Measurements from ENCODE around the gene ARRDC2. TPM values are rescaled to one million over a fixed set of nuclear protein-coding genes. Genes with fewer than 3 reads are reported as not detected.

Gene ARRDC2
- total and polyA plus RNA-seq, 10 of the 15 experiments (the other 5 are each of a cell fraction or from before 2014, with no cell fraction given), result 0.48 to 10.1 (median 4.8) TPM

DNA sequence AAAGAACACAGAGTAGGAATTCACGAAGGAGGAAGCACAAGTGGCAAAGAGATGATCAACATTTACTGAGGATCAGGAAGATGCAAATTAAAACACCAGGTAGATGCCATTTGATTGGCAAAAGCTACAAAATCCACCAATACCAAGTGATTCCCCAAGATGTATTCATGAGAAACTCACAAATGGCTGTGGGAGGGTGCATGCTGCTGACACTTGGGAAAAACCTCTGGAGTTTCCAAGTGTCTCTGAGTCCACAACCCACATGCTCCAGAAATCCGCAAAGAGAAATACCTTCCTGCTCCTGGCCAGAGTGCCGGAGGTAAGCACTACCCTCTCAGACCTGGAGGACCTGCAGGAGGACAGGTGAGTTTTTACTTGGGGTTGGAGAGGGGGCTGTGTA is 35.7 kb downstream of the ARRDC2 start (continued):
- TF ChIP-seq, protein P1, sequence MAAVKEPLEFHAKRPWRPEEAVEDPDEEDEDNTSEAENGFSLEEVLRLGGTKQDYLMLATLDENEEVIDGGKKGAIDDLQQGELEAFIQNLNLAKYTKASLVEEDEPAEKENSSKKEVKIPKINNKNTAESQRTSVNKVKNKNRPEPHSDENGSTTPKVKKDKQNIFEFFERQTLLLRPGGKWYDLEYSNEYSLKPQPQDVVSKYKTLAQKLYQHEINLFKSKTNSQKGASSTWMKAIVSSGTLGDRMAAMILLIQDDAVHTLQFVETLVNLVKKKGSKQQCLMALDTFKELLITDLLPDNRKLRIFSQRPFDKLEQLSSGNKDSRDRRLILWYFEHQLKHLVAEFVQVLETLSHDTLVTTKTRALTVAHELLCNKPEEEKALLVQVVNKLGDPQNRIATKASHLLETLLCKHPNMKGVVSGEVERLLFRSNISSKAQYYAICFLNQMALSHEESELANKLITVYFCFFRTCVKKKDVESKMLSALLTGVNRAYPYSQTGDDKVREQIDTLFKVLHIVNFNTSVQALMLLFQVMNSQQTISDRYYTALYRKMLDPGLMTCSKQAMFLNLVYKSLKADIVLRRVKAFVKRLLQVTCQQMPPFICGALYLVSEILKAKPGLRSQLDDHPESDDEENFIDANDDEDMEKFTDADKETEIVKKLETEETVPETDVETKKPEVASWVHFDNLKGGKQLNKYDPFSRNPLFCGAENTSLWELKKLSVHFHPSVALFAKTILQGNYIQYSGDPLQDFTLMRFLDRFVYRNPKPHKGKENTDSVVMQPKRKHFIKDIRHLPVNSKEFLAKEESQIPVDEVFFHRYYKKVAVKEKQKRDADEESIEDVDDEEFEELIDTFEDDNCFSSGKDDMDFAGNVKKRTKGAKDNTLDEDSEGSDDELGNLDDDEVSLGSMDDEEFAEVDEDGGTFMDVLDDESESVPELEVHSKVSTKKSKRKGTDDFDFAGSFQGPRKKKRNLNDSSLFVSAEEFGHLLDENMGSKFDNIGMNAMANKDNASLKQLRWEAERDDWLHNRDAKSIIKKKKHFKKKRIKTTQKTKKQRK (IDR thresholded peaks at IDR 0.05; ENCODE audit: low read depth, low read length), result no peak
- TF ChIP-seq, protein P2, sequence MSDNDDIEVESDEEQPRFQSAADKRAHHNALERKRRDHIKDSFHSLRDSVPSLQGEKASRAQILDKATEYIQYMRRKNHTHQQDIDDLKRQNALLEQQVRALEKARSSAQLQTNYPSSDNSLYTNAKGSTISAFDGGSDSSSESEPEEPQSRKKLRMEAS (IDR thresholded peaks at IDR 0.05; ENCODE audit: low read depth, low read length), result no peak

DNA sequence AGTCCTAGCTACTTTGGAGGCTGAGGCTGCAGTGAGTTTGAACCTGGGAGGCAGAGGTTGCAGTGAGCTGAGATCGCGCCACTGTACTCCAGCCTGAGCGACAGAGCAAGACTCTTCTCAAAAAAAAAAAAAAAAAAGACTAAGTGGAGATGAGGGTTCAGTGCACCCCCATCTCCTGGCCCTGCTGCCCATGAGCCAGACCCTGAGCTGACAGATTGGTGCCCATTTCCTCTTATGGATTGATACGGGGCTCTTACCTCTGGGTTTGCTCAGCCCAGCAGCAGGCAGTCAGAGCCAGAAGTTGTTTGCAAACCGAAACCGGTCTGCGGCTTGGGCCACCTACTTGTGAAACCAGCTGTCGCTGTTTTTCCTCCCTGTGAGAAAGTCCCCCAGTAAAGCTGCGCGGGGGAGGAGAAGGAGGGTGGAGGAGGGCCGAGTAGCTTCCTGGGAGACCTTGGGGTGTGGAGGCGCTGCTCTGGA is 36.9 kb downstream of the ARRDC2 start:
- ATAC-seq, result peak; percentile 98
- Histone ChIP-seq H3K36me3 (ENCODE audit: control insufficient read depth in 2 of 2, insufficient read depth in 2 of 2, low read length in 1 of 2) (no peaks in the 10 kb centered on the region), H3K27me3 (replicated peaks in 1 of 2; ENCODE audit: control insufficient read depth in 2 of 2, insufficient read depth in 2 of 2, low read length in 1 of 2) (peaks cover 0 to 3% of the 10 kb centered on the region in 2 experiments; a peak in 2 of 4 replicates), H4K20me1 (ENCODE audit: control insufficient read depth, insufficient read depth) (no peaks in the 10 kb centered on the region), H3K79me2 (ENCODE audit: control insufficient read depth, insufficient read depth, low read length) (no peaks in the 10 kb centered on the region), H3K4me3 (peak overlapping the region; percentile 34; the same call in 1 of the 2 replicates), H2AFZ (ENCODE audit: control insufficient read depth, low read depth, low read length) (no peak overlapping the region), H3K9ac (ENCODE audit: control insufficient read depth, insufficient read depth, low read length) (no peak overlapping the region), H3K9me3 (replicated peaks; ENCODE audit: control insufficient read depth, insufficient read depth, low read length) (peaks cover 7% of the 10 kb centered on the region), H3K4me1 (ENCODE audit: control insufficient read depth, insufficient read depth, low read length) (peaks cover 15% of the 10 kb centered on the region), H3K27ac (ENCODE audit: control insufficient read depth, insufficient read depth) (no peak overlapping the region), H3K4me2 (ENCODE audit: control insufficient read depth, insufficient read depth) (peak overlapping the region; percentile 30)
- BruUV-seq (replicated peaks), result no TSS peak
- CTCF ChIA-PET, result interaction anchor here (1.1 to 3.6 kb wide), 6 partner anchors 9 to 126 kb away, joined by 3 to 29 read pairs (median 4); no protein-coding TSS in a partner anchor
- RAD21 ChIA-PET (ENCODE audit: unreplicated experiment), result interaction anchor here (0.8 to 2.3 kb wide), 9 partner anchors 11 to 292 kb away, joined by 3 to 12 read pairs (median 6); no protein-coding TSS in a partner anchor
- in situ Hi-C loops (cut with MboI) (no loop called here), intact Hi-C loops (cut with micrococcal nuclease; ENCODE audit: unreplicated experiment) (no loop called here)
- DNase-seq (ENCODE audit: low read depth, low spot score), result peak; percentile 90
- WGBS (ENCODE audit: insufficient coverage, insufficient replicate concordance, low lambda C conversion rate, missing lambda C conversion rate), result 0% methylated on average over 12 of the region's 12 CpGs
- POLR2A ChIA-PET, result interaction anchor here (0.5 to 1.9 kb wide), 9 partner anchors 17 to 1811 kb away, joined by 3 to 16 read pairs (median 5); no protein-coding TSS in a partner anchor
- SMC1A ChIA-PET (ENCODE audit: uncharacterized antibody, unreplicated experiment), result interaction anchor here (1.0 to 2.3 kb wide), 7 partner anchors 10 to 107 kb away, joined by 3 to 12 read pairs (median 5); no protein-coding TSS in a partner anchor
- FAIRE-seq, result peak; percentile 99
- no peak for TF ChIP-seq NR2C1 (IDR thresholded peaks at IDR 0.05)
- TF ChIP-seq ZZZ3 (IDR thresholded peaks at IDR 0.05; ENCODE audit: control insufficient read depth, insufficient read length, low read depth), result no peak
- TF ChIP-seq, protein P3, sequence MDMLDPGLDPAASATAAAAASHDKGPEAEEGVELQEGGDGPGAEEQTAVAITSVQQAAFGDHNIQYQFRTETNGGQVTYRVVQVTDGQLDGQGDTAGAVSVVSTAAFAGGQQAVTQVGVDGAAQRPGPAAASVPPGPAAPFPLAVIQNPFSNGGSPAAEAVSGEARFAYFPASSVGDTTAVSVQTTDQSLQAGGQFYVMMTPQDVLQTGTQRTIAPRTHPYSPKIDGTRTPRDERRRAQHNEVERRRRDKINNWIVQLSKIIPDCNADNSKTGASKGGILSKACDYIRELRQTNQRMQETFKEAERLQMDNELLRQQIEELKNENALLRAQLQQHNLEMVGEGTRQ (IDR thresholded peaks at IDR 0.05; ENCODE audit: borderline replicate concordance, low read depth, low read length), result no peak
- TF ChIP-seq, protein P4, sequence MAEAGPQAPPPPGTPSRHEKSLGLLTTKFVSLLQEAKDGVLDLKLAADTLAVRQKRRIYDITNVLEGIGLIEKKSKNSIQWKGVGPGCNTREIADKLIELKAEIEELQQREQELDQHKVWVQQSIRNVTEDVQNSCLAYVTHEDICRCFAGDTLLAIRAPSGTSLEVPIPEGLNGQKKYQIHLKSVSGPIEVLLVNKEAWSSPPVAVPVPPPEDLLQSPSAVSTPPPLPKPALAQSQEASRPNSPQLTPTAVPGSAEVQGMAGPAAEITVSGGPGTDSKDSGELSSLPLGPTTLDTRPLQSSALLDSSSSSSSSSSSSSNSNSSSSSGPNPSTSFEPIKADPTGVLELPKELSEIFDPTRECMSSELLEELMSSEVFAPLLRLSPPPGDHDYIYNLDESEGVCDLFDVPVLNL (IDR thresholded peaks at IDR 0.05; ENCODE audit: low read depth, low read length), result no peak
- TF ChIP-seq, protein P5, sequence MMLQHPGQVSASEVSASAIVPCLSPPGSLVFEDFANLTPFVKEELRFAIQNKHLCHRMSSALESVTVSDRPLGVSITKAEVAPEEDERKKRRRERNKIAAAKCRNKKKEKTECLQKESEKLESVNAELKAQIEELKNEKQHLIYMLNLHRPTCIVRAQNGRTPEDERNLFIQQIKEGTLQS (IDR thresholded peaks at IDR 0.05; ENCODE audit: borderline replicate concordance, extremely low read depth, low read depth, low read length), result no peak
- peak; percentile 88 for TF ChIP-seq ATF7 (IDR thresholded peaks at IDR 0.05; ENCODE audit: low read depth)
- no peak for TF ChIP-seq ZNF622 (IDR thresholded peaks at IDR 0.05)
- TF ChIP-seq, protein P6, sequence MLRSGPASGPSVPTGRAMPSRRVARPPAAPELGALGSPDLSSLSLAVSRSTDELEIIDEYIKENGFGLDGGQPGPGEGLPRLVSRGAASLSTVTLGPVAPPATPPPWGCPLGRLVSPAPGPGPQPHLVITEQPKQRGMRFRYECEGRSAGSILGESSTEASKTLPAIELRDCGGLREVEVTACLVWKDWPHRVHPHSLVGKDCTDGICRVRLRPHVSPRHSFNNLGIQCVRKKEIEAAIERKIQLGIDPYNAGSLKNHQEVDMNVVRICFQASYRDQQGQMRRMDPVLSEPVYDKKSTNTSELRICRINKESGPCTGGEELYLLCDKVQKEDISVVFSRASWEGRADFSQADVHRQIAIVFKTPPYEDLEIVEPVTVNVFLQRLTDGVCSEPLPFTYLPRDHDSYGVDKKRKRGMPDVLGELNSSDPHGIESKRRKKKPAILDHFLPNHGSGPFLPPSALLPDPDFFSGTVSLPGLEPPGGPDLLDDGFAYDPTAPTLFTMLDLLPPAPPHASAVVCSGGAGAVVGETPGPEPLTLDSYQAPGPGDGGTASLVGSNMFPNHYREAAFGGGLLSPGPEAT (IDR thresholded peaks at IDR 0.05; ENCODE audit: low read depth), result peak; percentile 98
- peak; percentile 81 for TF ChIP-seq NR2F1 (conservative IDR thresholded peaks at IDR 0.05)

Data from GM12878 (cell line).